Liver (tissue), 9 donors: Measurements from ENCODE around the gene KLF18. TPM values are rescaled to one million over a fixed set of nuclear protein-coding genes. Genes with fewer than 3 reads are reported as not detected.

ENCODE experiments used
- DNase-seq: peaks from one replicate; pipeline ENCODE4 v3.0.0-alpha.2; 2017; ENCODE audit warnings: low spot score
- H3K27ac ChIP-seq, 2 donors: one replicate each; pipeline ENCODE4 v1.7.0; 2013; ENCODE audit warnings: inconsistent platforms in 2 of 2, low read length in 2 of 2, control low read depth in 1 of 2, low read depth in 1 of 2, mild to moderate bottlenecking in 1 of 2
- H3K27me3 ChIP-seq, 4 donors: one replicate each; pipeline versions ENCODE4 v1.6.1 to v1.7.0; 2013; ENCODE audit warnings: low read length in 3 of 4, inconsistent platforms in 1 of 4, mild to moderate bottlenecking in 1 of 4, moderate library complexity in 1 of 4; ENCODE audit not compliant: control insufficient read depth in 4 of 4, insufficient read depth in 4 of 4
- H3K36me3 ChIP-seq, 4 donors: one replicate each; pipeline versions ENCODE4 v1.6.1 to v1.7.0; 2013; ENCODE audit warnings: low read length in 3 of 4, mild to moderate bottlenecking in 3 of 4, low read depth in 1 of 4, moderate library complexity in 1 of 4; ENCODE audit not compliant: control insufficient read depth in 4 of 4, insufficient read depth in 3 of 4
- H3K4me1 ChIP-seq, 4 donors: one replicate each; pipeline versions ENCODE4 v1.6.1 to v1.7.0; 2013; ENCODE audit warnings: low read length in 3 of 4, mild to moderate bottlenecking in 3 of 4, moderate library complexity in 1 of 4; ENCODE audit not compliant: control insufficient read depth in 4 of 4, insufficient read depth in 4 of 4
- H3K4me3 ChIP-seq, 3 donors: one replicate each; pipeline versions ENCODE4 v1.6.1 to v1.7.0; 2013; ENCODE audit warnings: low read length in 3 of 3, control low read depth in 1 of 3, low read depth in 1 of 3, mild to moderate bottlenecking in 1 of 3
- H3K9ac ChIP-seq, 2 donors: one replicate each; pipeline ENCODE4 v1.7.0; 2013; ENCODE audit warnings: low read length in 2 of 2, mild to moderate bottlenecking in 2 of 2, moderate library complexity in 2 of 2, control low read depth in 1 of 2, low read depth in 1 of 2
- H3K9me3 ChIP-seq, 4 donors: one replicate each; pipeline versions ENCODE4 v1.6.1 to v1.7.0; 2013; ENCODE audit warnings: low read length in 3 of 4; ENCODE audit not compliant: control insufficient read depth in 4 of 4
- ATF3 ChIP-seq: IDR thresholded peaks from 2 replicates; pipeline ENCODE4 v1.6.1; 2016; ENCODE audit warnings: antibody characterized with exemption
- CTCF ChIP-seq: fragments of 150-350 bp; IDR thresholded peaks from 2 replicates; pipeline ENCODE4 v1.5.1; 2017; ENCODE audit warnings: improper control_type of control experiment, low read depth, low read length; ENCODE audit not compliant: missing input control
- EGR1 ChIP-seq, 2 donors: IDR thresholded peaks; 2 replicates each; pipeline ENCODE4 v1.6.1; 2016 to 2018; ENCODE audit warnings: antibody characterized with exemption in 2 of 2, low read depth in 2 of 2
- FOXA1 ChIP-seq: IDR thresholded peaks from 2 replicates; pipeline ENCODE4 v1.6.1; 2016; ENCODE audit warnings: antibody characterized with exemption
- FOXA2 ChIP-seq: IDR thresholded peaks from 2 replicates; pipeline ENCODE4 v1.6.1; 2016; ENCODE audit warnings: antibody characterized with exemption
- GABPA ChIP-seq, 2 donors: IDR thresholded peaks in 1 of 2; conservative IDR thresholded peaks in 1 of 2; 2 replicates each; pipeline ENCODE4 v1.6.1; 2016; ENCODE audit warnings: antibody characterized with exemption in 2 of 2, mild to moderate bottlenecking in 1 of 2, moderate library complexity in 1 of 2
- HNF4A ChIP-seq, 2 donors: conservative IDR thresholded peaks; 2 replicates each; pipeline ENCODE4 v1.6.1; 2016; ENCODE audit warnings: antibody characterized with exemption in 2 of 2, mild to moderate bottlenecking in 2 of 2
- HNF4G ChIP-seq: IDR thresholded peaks from 2 replicates; pipeline ENCODE4 v1.6.1; 2016; ENCODE audit warnings: antibody characterized with exemption
- JUND ChIP-seq, 2 donors: IDR thresholded peaks; 2 replicates each; pipeline ENCODE4 v1.6.1; 2016; ENCODE audit warnings: antibody characterized with exemption in 2 of 2
- MAX ChIP-seq: IDR thresholded peaks from 2 replicates; pipeline ENCODE4 v1.6.1; 2016; ENCODE audit warnings: antibody characterized with exemption
- NR2F2 ChIP-seq: IDR thresholded peaks from 2 replicates; pipeline ENCODE4 v1.6.1; 2016; ENCODE audit warnings: antibody characterized with exemption
- RAD21 ChIP-seq, 2 donors: IDR thresholded peaks; 2 replicates each; pipeline ENCODE4 v1.6.1; 2016; ENCODE audit warnings: antibody characterized with exemption in 2 of 2, mild to moderate bottlenecking in 2 of 2
- REST ChIP-seq: IDR thresholded peaks from 2 replicates; pipeline ENCODE4 v1.6.1; 2016; ENCODE audit warnings: antibody characterized with exemption, mild to moderate bottlenecking
- RXRA ChIP-seq, 2 donors: IDR thresholded peaks; 2 replicates each; pipeline ENCODE4 v1.6.1; 2017 to 2018; ENCODE audit warnings: antibody characterized with exemption in 2 of 2, mild to moderate bottlenecking in 1 of 2
- SP1 ChIP-seq: IDR thresholded peaks from 2 replicates; pipeline ENCODE4 v1.6.1; 2018; ENCODE audit warnings: antibody characterized with exemption, mild to moderate bottlenecking
- TAF1 ChIP-seq: conservative IDR thresholded peaks from 2 replicates; pipeline ENCODE4 v1.6.1; 2016; ENCODE audit warnings: antibody characterized with exemption, mild to moderate bottlenecking
- YY1 ChIP-seq: IDR thresholded peaks from 2 replicates; pipeline ENCODE4 v1.6.1; 2016; ENCODE audit warnings: antibody characterized with exemption, mild to moderate bottlenecking
- ZBTB33 ChIP-seq: IDR thresholded peaks from 2 replicates; pipeline ENCODE4 v1.6.1; 2016; ENCODE audit warnings: antibody characterized with exemption
- WGBS: extraction: QIAGEN DNeasy Blood & Tissue Kit; methylation state at CpG from one replicate; pipeline ENCODE4 v1.1.7; 2013; 5-methylcytosine and 5-hydroxymethylcytosine counted together
- polyA plus RNA-seq, 2 donors: library from polyadenylated mRNA; stranded (reverse) in 1 of 2; unstranded in 1 of 2; fragments of 200-250 nt in 1 of 2; fragments of >200 nt in 1 of 2; fragmentation: Nextera tagmentation in 1 of 2; extraction: Ambion mirVana in 1 of 2; gene quantifications; one replicate each; pipeline versions ENCODE4 v1.2.1 to v1.2.3, GENCODE V29; 2013 to 2015
- total RNA-seq, 2 donors: library from RNA; depleted of rRNA; stranded (reverse); fragments of >200 nt; gene quantifications; one replicate each; pipeline ENCODE4 v1.2.3, GENCODE V29; 2014
- donor health status: healthy.
- donor health status: healthy.
- donor health status: healthy.
- donor health status: healthy.
- donor health status: healthy.

Gene KLF18
- total and polyA plus RNA-seq, 4 donors = not detected

- no peaks in the 10 kb centered on the region for H3K4me1 ChIP-seq
- H3K36me3 ChIP-seq = no peaks in the 10 kb centered on the region
- H3K27me3 ChIP-seq = no peaks in the 10 kb centered on the region
- DNase-seq = no peak
- H3K9me3 ChIP-seq = no peaks in the 10 kb centered on the region
- no peak overlapping the region for H3K4me3 ChIP-seq
- no peak overlapping the region for H3K9ac ChIP-seq
- no peak for TF ChIP-seq ATF3
- TF ChIP-seq EGR1 (IDR thresholded peaks at IDR 0.05; ENCODE audit: low read depth in 2 of 2) = no peak
- TF ChIP-seq YY1 = no peak
- H3K27ac ChIP-seq = no peak overlapping the region
These were observed 17.4 kb upstream of the KLF18 start for GRCh38 chr1:44158871-44159270.

- Histone ChIP-seq H3K9ac (no peak overlapping the region), H3K9me3 (no peaks in the 10 kb centered on the region), H3K27me3 (no peaks in the 10 kb centered on the region), H3K36me3 (no peaks in the 10 kb centered on the region), H3K27ac (no peak overlapping the region), H3K4me1 (no peaks in the 10 kb centered on the region), H3K4me3 (no peak overlapping the region)
- no peak for TF ChIP-seq RAD21 (IDR thresholded peaks at IDR 0.05)
- no peak for TF ChIP-seq JUND (IDR thresholded peaks at IDR 0.05)
- no peak for DNase-seq
- 85% methylated on average over 1 of the region's 1 CpG for WGBS
These were observed 16.5 kb upstream of the KLF18 start for GRCh38 chr1:44157903-44158302.

- Histone ChIP-seq H3K27me3 (peaks cover 0 to 2% (median 0%) of the 10 kb centered on the region in 4 donors), H3K4me3 (no peak overlapping the region), H3K9me3 (no peaks in the 10 kb centered on the region), H3K27ac (no peak overlapping the region), H3K9ac (no peak overlapping the region), H3K36me3 (no peaks in the 10 kb centered on the region), H3K4me1 (no peaks in the 10 kb centered on the region)
- 89% methylated on average over 3 of the region's 3 CpGs for WGBS
- TF ChIP-seq HNF4A (conservative IDR thresholded peaks at IDR 0.05) (no peak), RXRA (IDR thresholded peaks at IDR 0.05) (no peak), ATF3 (no peak), MAX (no peak), RAD21 (IDR thresholded peaks at IDR 0.05) (no peak), GABPA (IDR thresholded peaks at IDR 0.05 in 1 of 2, conservative IDR thresholded peaks at IDR 0.05 in 1 of 2) (no peak), NR2F2 (no peak), FOXA2 (no peak), YY1 (no peak), SP1 (no peak), HNF4G (no peak), ZBTB33 (no peak), TAF1 (no peak), REST (no peak), EGR1 (IDR thresholded peaks at IDR 0.05; ENCODE audit: low read depth in 2 of 2) (no peak), JUND (IDR thresholded peaks at IDR 0.05) (no peak), FOXA1 (no peak), CTCF (no peak)
- no peak for DNase-seq
These were observed 12.6 kb upstream of the KLF18 start for GRCh38 chr1:44154049-44154448.
